Neutrophil (primary cell): Measurements from ENCODE around the gene TNNI3K.

Experiments used
- H3K27ac ChIP-seq: fragments of 200-600 bp; sonication (generic); 2 replicates; pipeline ENCODE4 v1.5.1; 2016; ENCODE audit warnings: mild to moderate bottlenecking, moderate library complexity
- H3K27me3 ChIP-seq: fragments of 200-600 bp; sonication (generic); 2 replicates; pipeline ENCODE4 v1.6.0; 2016; ENCODE audit warnings: mild to moderate bottlenecking
- H3K36me3 ChIP-seq: fragments of 200-600 bp; sonication (generic); 2 replicates; pipeline ENCODE4 v1.5.1; 2017
- H3K4me1 ChIP-seq, 2 experiments: fragments of 200-600 bp in 1 of 2; sonication (generic) in 1 of 2; 1 replicate in 1 of 2; 2 replicates in 1 of 2; pipeline versions ENCODE4 v1.5.1 to v1.6.1; 2013 to 2016; ENCODE audit warnings: low read depth in 1 of 2, low read length in 1 of 2, mild to moderate bottlenecking in 1 of 2, moderate library complexity in 1 of 2; ENCODE audit not compliant: control insufficient read depth in 1 of 2, insufficient read depth in 1 of 2
- H3K4me3 ChIP-seq, 2 experiments: fragments of 200-600 bp in 1 of 2; sonication (generic) in 1 of 2; 1 replicate in 1 of 2; 2 replicates in 1 of 2; pipeline ENCODE4 v1.5.1; 2013 to 2016; ENCODE audit warnings: low read depth in 1 of 2, low read length in 1 of 2, mild to moderate bottlenecking in 1 of 2, moderate library complexity in 1 of 2
- H3K9me3 ChIP-seq: fragments of 200-600 bp; sonication (generic); 2 replicates; pipeline ENCODE4 v1.5.1; 2016
- CTCF ChIP-seq: fragments of 200-600 bp; sonication (generic); IDR thresholded peaks from 2 replicates; pipeline ENCODE4 v1.5.1; 2016; ENCODE audit warnings: antibody characterized with exemption

The TNNI3K gene

GRCh38 chr1:74427681-74428080, 192.5 kb downstream of the TNNI3K start:
- H3K36me3 ChIP-seq, result no peaks in the 10 kb centered on the region
- no peak overlapping the region for H3K4me3 ChIP-seq
- H3K27ac ChIP-seq, result no peak overlapping the region
- no peaks in the 10 kb centered on the region for H3K9me3 ChIP-seq
- no peaks in the 10 kb centered on the region for H3K4me1 ChIP-seq
- H3K27me3 ChIP-seq, result no peaks in the 10 kb centered on the region
- TF ChIP-seq CTCF, result no peak

- TF ChIP-seq CTCF, result no peak
- no peaks in the 10 kb centered on the region for H3K4me1 ChIP-seq
- H3K4me3 ChIP-seq, result no peak overlapping the region
- H3K27me3 ChIP-seq, result no peaks in the 10 kb centered on the region
- H3K27ac ChIP-seq, result no peak overlapping the region
- no peaks in the 10 kb centered on the region for H3K9me3 ChIP-seq
- no peaks in the 10 kb centered on the region for H3K36me3 ChIP-seq
Observed at GRCh38 chr1:74429580-74429979, 194.4 kb downstream of the TNNI3K start.

GRCh38 chr1:74430342-74430934, 195.3 kb downstream of the TNNI3K start:
- H3K4me1 ChIP-seq, result no peaks in the 10 kb centered on the region
- H3K36me3 ChIP-seq, result no peaks in the 10 kb centered on the region
- no peaks in the 10 kb centered on the region for H3K9me3 ChIP-seq
- H3K27me3 ChIP-seq, result no peaks in the 10 kb centered on the region
- no peak overlapping the region for H3K4me3 ChIP-seq
- H3K27ac ChIP-seq, result no peak overlapping the region
- no peak for TF ChIP-seq CTCF

- Histone ChIP-seq H3K4me3 (no peak overlapping the region), H3K4me1 (no peaks in the 10 kb centered on the region), H3K36me3 (no peaks in the 10 kb centered on the region), H3K9me3 (no peaks in the 10 kb centered on the region), H3K27ac (no peak overlapping the region), H3K27me3 (no peaks in the 10 kb centered on the region)
- no peak for TF ChIP-seq CTCF
Observed at GRCh38 chr1:74431531-74431930, 196.3 kb downstream of the TNNI3K start.

- Histone ChIP-seq H3K4me3 (no peak overlapping the region), H3K36me3 (no peaks in the 10 kb centered on the region), H3K9me3 (no peaks in the 10 kb centered on the region), H3K4me1 (no peaks in the 10 kb centered on the region), H3K27ac (no peak overlapping the region), H3K27me3 (no peaks in the 10 kb centered on the region)
- TF ChIP-seq CTCF, result no peak
Observed at GRCh38 chr1:74432325-74432724, 197.1 kb downstream of the TNNI3K start.

GRCh38 chr1:74434321-74434720, 199.1 kb downstream of the TNNI3K start:
- Histone ChIP-seq H3K27ac (no peak overlapping the region), H3K27me3 (no peaks in the 10 kb centered on the region), H3K9me3 (no peaks in the 10 kb centered on the region), H3K4me1 (no peaks in the 10 kb centered on the region), H3K4me3 (no peak overlapping the region), H3K36me3 (no peaks in the 10 kb centered on the region)
- no peak for TF ChIP-seq CTCF
